OCI-LY3 (cell line): ENCODE data around the gene CELF4.

ENCODE experiments used
- CTCF ChIP-seq: fragments of 200-600, 300-600 bp; sonication (generic); IDR thresholded peaks from 2 replicates; pipeline ENCODE4 v1.5.1; 2014; ENCODE audit warnings: antibody characterized with exemption, low read length, low read depth
- EZH2phosphoT487 ChIP-seq: fragments of 200-600 bp; shearing (Covaris generic); IDR thresholded peaks from 2 replicates; pipeline ENCODE4 v1.6.1; 2018; ENCODE audit warnings: antibody characterized with exemption, mixed run types, low read depth

- TF ChIP-seq CTCF (no peak), EZH2phosphoT487 (no peak)
These were observed 334.3 kb downstream of the CELF4 start for GRCh38 chr18:37231251-37231650.
